Activated CD8-positive, alpha-beta memory T cell treated with anti-CD3 and anti-CD28 coated beads for 24 hours (primary cell): Measurements from ENCODE around the gene SINHCAF.

ENCODE experiments used
- DNase-seq: peaks from one replicate; pipeline ENCODE4 v3.0.0-alpha.2; 2020

Gene SINHCAF

DNA sequence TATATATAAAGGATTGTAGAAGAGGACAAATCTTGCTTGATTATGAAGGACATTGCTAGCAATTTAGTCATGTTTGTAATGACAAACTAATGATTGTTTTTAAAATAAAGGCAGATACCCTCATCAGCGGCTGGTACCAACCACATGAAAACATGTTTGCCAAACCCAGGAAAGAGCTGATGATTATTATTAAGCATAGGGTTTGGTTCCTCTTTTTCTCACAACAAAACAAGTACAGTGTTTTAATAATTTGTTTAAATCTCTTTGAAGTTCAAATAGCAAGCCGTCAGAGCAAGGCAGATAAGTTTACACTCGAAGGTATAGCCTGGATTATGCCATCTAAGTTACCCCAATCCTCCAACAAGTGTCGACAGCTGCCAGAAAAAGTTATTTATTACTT is 5.3 kb upstream of the SINHCAF start:
- DNase-seq: no peak

GRCh38 chr12:31326736-31327659 is 1.0 kb upstream of the SINHCAF start:
- no peak for DNase-seq

DNA sequence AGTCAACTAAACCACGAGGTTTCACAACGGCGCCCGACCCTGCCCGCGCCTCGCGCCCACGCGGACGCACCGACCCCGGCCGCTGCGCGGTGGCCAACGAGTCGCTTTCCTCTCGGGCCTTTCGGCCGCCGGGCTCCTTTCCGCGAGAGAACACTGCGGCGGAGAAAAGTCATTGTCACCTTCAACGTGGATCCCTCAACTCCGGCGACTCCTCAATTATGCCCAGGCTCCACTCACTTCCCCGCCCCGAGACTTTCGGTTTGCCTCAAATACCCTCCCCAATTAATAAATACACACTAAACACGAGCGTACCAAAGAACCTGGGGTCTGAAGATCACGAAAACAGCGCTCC is 450 bp downstream of the SINHCAF start:
- DNase-seq: no peak

DNA sequence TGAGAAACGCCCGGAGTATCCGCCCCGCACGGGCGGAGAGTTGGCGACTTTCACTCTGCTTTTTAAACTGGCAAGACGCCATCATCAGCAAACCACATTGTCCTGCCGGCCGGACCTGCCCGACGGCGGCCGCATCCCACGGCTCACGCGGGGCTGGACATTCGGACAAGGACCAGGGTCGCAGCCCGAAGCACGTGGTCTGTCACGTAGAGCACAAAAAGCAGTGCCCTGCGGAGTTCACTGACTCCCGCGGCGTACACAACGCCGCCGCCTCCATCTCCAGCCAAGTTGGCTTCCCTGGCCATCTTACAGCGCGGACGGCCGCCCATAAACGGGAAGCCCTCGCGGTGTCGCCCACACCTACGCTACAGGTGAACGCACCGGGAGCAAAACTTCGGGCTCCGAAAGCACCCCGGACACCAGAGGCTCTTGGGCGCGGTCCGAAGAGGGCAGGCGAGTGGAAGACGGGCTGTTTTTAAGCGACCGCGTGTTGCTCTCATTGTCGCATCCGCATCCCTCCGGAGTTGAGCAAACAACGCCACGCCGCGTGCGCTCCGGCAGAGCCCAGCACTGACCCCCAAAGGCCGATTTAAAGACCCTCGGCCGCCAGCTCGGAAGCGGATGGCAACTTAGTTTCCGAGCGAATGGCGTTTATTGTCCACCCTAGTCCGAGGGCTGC is 966 bp downstream of the SINHCAF start:
- peak; percentile 86 for DNase-seq

GRCh38 chr12:31324116-31324844 is 1.7 kb downstream of the SINHCAF start:
- DNase-seq: peak; percentile 88

DNA sequence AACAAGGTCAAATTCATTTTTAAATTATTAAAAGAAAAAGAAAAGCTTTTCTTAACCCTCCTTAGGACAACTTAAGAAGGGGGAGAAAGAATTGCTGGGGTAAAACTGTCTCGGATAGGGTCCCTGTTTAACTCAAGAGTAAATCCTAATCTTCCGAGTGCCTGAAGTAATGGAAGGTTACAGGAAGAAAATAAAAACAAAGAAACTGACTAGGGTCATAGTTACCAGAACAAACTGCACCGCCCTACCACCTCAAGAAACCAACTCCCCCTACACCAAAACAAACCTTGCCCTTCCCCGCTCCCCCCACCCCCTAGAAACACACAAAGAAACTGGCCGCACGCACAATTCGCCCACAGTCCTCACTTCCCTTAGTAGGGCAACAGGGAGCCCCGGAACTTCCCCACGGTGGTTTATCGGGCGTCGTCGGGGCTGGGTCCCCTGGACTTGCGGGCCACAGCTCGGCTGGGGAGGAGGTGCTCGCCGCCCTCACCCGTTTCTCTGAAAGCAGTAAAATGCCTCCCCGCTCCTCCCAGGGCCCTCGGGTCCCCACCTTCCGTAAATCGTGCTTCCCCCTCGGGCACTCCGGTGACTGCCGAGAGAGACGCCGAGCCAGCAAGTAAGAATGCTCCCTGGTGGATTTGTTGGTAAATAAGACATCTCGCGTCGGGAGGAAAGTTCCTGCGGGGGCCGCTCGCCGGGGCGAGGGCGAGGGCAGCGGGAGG is 2.4 kb downstream of the SINHCAF start:
- peak; percentile 83 for DNase-seq

DNA sequence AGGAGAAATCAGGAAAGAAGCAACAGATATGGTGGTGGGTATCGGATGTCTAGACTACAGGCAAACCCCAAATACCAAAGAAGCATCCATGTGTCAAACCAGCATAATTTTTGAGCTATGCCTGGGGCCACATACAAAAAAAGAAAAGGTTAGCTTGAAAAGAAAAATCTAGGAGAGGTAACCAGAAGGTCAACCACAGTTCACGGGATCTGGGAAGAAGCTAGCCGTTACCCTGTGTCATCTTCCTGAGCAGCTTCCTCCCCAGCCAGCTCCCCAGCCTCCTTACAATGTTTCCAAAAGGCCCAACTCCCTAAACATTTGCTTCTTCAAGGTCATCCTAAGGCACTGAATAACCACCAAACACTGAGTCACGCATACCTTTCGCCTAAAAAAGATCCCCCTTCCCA is 3.1 kb downstream of the SINHCAF start:
- DNase-seq: no peak

GRCh38 chr12:31321897-31322228 is 4.1 kb downstream of the SINHCAF start:
- no peak for DNase-seq

DNA sequence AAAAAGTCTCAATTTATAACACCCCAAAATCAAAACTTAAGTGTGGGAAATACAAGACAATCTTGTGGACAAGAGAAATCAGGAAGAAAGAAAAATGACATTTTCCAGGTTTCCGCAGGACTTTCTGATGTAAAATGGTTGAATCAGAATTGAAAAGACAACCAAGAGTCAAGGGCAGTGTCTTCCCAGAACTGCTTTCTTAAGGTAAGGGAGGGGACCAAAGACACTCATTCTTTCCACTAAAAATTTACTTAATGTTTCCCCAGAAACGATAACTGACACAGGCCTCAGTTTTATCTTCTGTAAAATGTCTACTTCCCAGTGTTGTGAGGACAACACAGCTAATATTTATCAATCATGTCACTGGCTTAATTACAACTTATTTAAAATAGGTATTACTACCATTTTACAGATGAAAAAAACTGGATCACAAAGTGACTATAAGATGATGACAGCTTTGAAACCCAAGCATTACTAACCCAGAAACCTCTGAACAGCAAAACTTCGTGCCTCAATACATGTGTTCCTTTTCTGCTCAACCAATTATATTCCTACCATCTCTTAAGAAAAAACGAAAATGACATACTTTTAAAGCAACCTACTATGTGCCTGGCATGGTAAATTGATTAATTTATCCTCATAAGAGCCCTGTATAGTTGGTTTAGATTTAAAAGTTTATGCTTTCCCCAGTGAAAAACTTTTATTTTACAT is 4.6 kb downstream of the SINHCAF start:
- DNase-seq: no peak

DNA sequence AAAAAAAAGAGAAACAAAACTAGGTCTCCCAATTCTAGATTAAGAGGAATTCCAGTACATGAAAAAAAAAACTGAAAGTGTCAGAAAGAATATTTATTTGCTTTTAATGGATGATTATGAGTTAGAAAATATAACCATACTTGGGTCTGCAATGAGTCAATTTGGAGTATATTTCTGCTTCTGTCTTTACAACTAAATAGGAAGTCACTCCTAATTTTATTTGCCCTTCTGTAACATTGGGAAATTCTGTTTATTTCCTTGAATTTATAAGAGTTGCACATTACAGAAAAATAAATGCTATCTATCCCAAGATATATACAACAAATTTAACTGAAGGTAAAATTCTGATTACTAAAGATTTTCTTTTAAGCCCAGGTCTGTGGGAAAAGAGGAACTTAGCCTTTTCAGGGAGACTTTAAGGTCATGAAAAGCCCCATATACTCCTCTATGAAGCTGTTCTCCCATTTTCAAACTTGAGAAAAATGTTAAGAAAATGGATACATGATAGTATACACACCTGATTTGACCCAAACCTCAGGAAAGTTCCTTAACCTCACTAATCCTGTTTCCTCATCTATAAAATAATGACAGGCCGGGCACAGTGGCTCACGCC is 7.2 kb downstream of the SINHCAF start:
- no peak for DNase-seq

DNA sequence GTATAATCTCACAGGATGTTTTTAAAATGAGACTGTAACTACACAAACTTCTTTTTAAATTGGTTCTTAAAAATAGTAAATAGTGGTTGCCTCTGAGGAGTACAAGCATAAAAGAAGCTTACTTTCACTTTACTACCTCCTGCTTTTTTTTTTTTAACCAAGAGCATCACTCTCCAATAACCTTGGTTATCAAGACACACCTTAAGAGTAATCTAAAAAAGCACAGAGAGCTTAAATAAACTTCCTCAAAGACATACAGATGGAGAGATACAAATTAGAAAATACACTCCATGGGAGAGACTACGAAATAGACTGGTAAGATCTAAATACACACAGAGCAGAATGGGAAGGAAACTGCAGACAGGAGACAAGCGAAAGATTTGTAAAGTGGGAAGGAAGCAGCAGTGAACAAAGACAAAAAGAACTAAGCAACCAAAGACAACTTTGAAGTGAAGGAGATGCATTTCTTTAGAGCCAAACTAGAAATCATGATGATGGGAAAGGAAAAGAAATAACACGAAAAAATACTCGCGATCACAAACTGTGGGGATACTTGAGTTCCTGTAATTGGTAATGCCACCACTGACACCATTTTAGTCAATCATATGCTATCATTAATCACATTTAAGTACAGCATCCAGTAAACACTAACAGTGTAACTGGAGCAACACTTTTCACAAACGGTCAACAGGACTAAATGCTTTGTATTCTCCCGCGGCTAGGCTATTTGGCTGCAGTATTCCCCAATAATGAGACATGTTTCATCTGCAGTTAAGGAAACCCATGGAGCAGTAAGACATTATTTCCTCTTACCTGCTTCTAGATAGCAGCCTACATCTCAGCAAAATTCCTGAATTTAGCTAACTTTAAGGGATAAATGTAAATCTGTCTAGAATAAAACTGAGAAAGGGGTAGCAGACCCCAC is 8.2 kb downstream of the SINHCAF start:
- DNase-seq: no peak

- DNase-seq: no peak
Measured at GRCh38 chr12:31316891-31317290, 9.1 kb downstream of the SINHCAF start.

- no peak for DNase-seq
Measured at GRCh38 chr12:31315784-31316465, 10.0 kb downstream of the SINHCAF start.

DNA sequence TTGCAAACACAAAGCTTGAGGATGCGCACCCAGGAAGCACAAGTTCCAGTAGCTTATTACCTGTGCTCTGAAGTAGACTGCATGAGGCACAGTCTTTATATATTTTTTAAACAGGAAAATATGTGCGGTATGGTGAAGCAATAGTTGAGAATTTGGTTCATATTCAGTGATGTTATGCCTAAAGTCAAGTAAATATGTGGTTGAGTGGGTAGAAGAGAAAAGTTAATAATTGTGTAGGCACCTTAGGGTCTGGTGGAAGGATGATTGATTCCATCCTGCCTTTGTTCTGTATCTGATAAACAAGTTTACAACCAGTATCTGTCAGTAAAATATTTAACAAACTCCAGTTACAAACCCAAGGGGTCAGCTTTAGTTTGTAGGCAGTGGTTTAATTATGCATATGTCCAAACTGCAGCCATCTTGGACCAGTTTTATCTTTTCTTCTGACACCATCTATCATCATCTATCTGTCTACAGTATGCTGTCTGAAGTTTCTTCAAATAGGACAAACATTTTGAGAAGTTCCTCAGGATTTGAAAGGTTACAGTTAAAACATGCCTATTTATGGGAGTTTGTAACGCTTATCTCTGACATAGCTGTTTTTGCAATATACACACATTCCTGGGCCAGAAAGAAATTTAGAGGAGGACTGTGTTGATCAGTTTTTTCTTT is 10.8 kb downstream of the SINHCAF start:
- no peak for DNase-seq

DNA sequence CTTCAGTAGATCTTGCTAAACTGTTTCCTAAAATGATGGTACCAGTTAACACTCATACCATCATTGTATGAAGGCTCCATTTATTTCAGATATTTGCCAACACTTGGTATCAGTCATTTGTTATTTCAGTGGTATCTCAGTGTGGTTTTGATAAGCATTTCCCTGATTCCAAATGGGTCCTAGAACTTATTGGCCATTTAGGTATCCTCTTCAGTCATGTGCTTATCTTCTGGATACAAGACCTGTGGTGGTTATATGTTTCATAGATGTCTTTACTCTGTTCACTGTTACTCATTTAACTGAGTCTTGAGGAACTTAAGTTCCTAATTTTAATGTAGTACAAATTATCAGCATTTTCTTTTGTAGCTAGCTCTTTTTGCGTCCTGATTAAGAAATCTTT is 13.5 kb downstream of the SINHCAF start:
- no peak for DNase-seq

GRCh38 chr12:31311634-31312258 is 14.2 kb downstream of the SINHCAF start:
- no peak for DNase-seq

- no peak for DNase-seq
Measured at GRCh38 chr12:31310488-31310887, 15.5 kb downstream of the SINHCAF start.

GRCh38 chr12:31309279-31309678 is 16.7 kb downstream of the SINHCAF start:
- DNase-seq: no peak

DNA sequence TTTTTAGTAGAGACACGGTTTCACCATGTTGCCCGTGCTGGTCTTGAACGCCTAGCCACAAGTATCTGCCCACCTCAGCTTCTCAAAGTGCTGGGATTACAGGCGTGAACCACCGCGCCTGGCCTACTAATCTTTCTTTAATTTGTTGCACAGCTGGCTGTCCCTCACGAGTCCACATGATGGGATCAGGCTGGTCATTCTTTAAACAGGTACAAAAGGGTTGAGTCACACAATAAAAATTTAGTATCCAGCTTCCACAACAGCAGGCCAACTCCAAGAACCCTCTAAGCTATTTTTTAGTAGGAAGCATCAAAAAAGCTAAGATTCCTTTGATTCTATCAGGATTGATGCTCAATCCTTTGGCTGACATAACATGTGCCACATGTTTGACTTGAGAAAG is 17.8 kb downstream of the SINHCAF start:
- no peak for DNase-seq
